AG10803 (cell line): ENCODE measurements around the gene VWA8.

ENCODE experiments used
- DNase-seq: peaks from one replicate; pipeline ENCODE4 v3.0.0; 2010; ENCODE audit warnings: low read depth
- H3K4me3 ChIP-seq: 2 replicates; pipeline ENCODE4 v1.5.1; 2011; ENCODE audit warnings: mild to moderate bottlenecking, low read length, control low read depth
- TF ChIP-seq, protein P1 (sequence below): conservative IDR thresholded peaks from 2 replicates; pipeline ENCODE4 v1.5.1; 2011; ENCODE audit warnings: mild to moderate bottlenecking, low read length, control low read depth, inconsistent platforms

VWA8 gene

GRCh38 chr13:41615528-41615855 lies 345.4 kb downstream of the VWA8 start:
- DNase-seq = no peak
- H3K4me3 ChIP-seq = no peak overlapping the region
- TF ChIP-seq, protein P1, sequence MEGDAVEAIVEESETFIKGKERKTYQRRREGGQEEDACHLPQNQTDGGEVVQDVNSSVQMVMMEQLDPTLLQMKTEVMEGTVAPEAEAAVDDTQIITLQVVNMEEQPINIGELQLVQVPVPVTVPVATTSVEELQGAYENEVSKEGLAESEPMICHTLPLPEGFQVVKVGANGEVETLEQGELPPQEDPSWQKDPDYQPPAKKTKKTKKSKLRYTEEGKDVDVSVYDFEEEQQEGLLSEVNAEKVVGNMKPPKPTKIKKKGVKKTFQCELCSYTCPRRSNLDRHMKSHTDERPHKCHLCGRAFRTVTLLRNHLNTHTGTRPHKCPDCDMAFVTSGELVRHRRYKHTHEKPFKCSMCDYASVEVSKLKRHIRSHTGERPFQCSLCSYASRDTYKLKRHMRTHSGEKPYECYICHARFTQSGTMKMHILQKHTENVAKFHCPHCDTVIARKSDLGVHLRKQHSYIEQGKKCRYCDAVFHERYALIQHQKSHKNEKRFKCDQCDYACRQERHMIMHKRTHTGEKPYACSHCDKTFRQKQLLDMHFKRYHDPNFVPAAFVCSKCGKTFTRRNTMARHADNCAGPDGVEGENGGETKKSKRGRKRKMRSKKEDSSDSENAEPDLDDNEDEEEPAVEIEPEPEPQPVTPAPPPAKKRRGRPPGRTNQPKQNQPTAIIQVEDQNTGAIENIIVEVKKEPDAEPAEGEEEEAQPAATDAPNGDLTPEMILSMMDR = no peak

- peak; percentile 43 for DNase-seq
- TF ChIP-seq, protein P1 = no peak
- H3K4me3 ChIP-seq = no peak overlapping the region
Observed at GRCh38 chr13:41614671-41615527, 346.0 kb downstream of the VWA8 start.

DNA sequence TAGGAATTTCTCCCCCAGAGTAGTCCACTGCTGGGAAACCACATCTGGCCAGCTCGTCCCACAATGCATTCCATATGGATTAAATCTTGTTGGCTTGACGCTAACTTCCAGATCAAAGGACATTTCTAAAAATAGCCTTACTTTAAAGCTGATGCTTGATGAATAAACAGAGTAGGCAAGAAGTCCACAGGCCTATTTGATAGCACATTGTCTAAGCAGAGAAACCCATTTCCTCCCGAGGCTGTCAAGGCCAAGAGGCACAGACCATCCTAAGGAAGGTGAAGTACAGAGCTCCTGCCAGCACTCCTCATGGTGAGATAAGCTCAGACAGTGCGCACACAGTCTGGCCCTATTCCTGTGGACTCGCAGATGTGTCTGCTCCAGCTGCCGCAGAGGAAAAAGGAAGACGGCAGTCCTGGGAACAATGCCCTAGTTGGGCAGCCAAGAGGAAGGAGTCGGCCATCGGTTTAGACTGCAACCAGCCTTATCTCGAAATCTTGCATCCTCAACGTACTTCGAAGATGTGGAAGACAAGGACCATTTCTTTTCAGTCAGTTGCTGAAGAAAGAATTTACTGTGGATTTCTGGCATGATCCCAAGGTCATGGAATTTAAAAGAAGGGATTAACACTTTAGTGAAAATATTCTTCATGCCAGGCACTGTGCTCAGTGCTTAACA lies 346.8 kb downstream of the VWA8 start:
- TF ChIP-seq, protein P1 = no peak
- no peak overlapping the region; the same call in 1 of the 2 replicates for H3K4me3 ChIP-seq
- DNase-seq = peak; percentile 96

- DNase-seq = no peak
- H3K4me3 ChIP-seq = no peak overlapping the region
- TF ChIP-seq, protein P1 = no peak
Observed at GRCh38 chr13:41613471-41613870, 347.4 kb downstream of the VWA8 start.

DNA sequence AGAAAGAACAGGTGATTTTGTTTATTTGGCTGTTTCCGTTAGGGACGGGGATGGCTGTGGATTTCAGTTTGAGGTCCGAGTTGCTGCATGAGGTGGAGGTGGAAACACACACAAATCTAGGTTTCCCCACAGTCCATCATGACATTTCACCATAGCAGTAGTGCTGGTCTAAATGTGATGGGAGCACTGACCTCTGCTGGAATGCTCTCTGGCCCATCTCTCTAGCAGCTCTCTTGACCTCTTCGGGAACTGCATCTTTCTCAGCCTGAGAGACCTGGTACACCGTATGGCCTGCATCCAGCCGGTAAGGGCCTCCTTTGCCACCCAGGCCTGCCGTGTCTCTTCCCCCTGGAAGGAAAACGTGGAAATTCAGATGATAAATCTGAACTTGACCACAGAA lies 349.5 kb downstream of the VWA8 start:
- H3K4me3 ChIP-seq = no peak overlapping the region
- DNase-seq = peak; percentile 33
- TF ChIP-seq, protein P1 = no peak

DNA sequence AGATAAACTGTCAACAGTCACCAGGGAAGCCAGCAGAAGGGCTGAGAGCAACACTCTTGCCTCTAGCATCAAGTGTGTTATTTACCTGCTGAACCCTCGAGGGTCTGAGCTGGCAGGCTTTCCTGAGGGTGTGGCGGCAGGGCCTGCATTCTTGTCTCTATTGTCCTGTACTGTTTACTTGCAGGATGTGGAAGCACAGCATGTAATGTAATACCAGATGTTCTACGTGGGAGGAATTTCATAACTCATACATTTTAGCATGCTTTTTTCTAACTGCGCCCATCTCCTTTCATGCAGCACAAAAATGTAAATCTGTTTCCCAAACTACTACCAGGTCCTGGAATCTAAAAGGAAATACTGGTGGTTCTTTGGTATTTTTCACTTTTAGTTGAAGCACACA lies 350.5 kb downstream of the VWA8 start:
- TF ChIP-seq, protein P1 = no peak
- H3K4me3 ChIP-seq = no peak overlapping the region
- peak; percentile 99 for DNase-seq

DNA sequence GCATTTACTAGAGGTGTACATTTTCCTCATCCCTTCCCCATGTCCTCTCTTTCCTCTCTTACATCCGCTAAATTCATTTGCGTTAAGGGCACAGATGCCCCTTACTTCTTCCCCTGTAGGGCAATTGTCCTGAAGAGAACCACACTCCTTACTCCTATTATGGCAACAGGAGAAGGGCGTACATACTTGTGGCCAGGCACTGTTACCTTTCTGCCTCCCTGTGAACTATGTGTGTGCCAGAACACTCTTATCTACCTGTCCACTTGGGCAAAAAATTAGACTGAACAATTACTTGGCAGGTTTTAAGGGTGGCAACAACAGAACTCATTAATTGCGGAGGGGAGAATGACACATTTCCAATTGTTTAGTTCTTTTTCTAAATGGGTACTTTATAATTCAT lies 351.1 kb downstream of the VWA8 start:
- TF ChIP-seq, protein P1 = no peak
- DNase-seq = no peak
- H3K4me3 ChIP-seq = no peak overlapping the region
